GM12878 (cell line): ENCODE measurements around the gene TMC5. TPM values are rescaled to one million over a fixed set of nuclear protein-coding genes. Genes with fewer than 3 reads are reported as not detected.
"Not testable (repeated sequence)": the region's sequence is repeated elsewhere in the genome, so short reads cannot be mapped to it uniquely, and the experiment has no call there.

Source experiments
- ATAC-seq: fragments of 200-7000 bp; cut with Tn5 transposase; 3 replicates; pipeline ENCODE4 v1.9.1; 2020; ENCODE audit warnings: mild to moderate bottlenecking, moderate library complexity
- BruUV-seq: library from RNA; stranded (reverse); fragments of 400-500 nt; replicated peaks from 2 replicates; lab custom pipeline; 2021; lab: Mats Ljungman, UMichigan
- CTCF ChIA-PET: fragments of 300-600 bp; sonication (Branson Sonifier 250); formaldehyde crosslinking; extraction: SDS; loops from one replicate; lab custom pipeline; 2021; ENCODE audit warnings: inconsistent platforms; lab: Yijun Ruan, JAX
- POLR2A ChIA-PET: fragments of 350-600 bp; formaldehyde crosslinking; extraction: SDS; loops from one replicate; lab custom pipeline; 2021; ENCODE audit warnings: inconsistent platforms; lab: Charles Lee
- RAD21 ChIA-PET: fragments of 300-600 bp; sonication (Branson Sonifier 250); formaldehyde crosslinking; loops from one replicate; lab custom pipeline; 2023; ENCODE audit warnings: antibody characterized with exemption; ENCODE audit not compliant: unreplicated experiment; lab: Charles Lee
- SMC1A ChIA-PET: fragments of 300-600 bp; sonication (Branson Sonifier 250); formaldehyde crosslinking; loops from one replicate; lab custom pipeline; 2023; ENCODE audit not compliant: unreplicated experiment, uncharacterized antibody; lab: Charles Lee
- DNase-seq: peaks from one replicate; pipeline ENCODE4 v3.0.0-alpha.2; 2011; ENCODE audit warnings: low read depth, low spot score
- FAIRE-seq: peaks from 3 replicates; lab custom pipeline; 2011; peaks lifted over from hg19 to GRCh38; lab: Jason Lieb, UNC
- H2AFZ ChIP-seq: 2 replicates; pipeline ENCODE4 v1.6.0; 2011; ENCODE audit warnings: low read depth, low read length, control low read depth; ENCODE audit not compliant: control insufficient read depth
- H3K27ac ChIP-seq: 2 replicates; pipeline ENCODE4 v1.5.1; 2011; ENCODE audit warnings: control low read depth; ENCODE audit not compliant: control insufficient read depth, insufficient read depth
- H3K27me3 ChIP-seq, 2 experiments: replicated peaks in 1 of 2; 2 replicates each; pipeline versions ENCODE4 v1.6.0 to v1.6.1; 2011; ENCODE audit warnings: low read length in 1 of 2; ENCODE audit not compliant: control insufficient read depth in 2 of 2, insufficient read depth in 2 of 2
- H3K36me3 ChIP-seq, 2 experiments: 2 replicates each; pipeline ENCODE4 v1.5.1; 2011; ENCODE audit warnings: low read length in 1 of 2; ENCODE audit not compliant: control insufficient read depth in 2 of 2, insufficient read depth in 2 of 2
- H3K4me1 ChIP-seq: 2 replicates; pipeline ENCODE4 v1.6.1; 2011; ENCODE audit warnings: mild to moderate bottlenecking, low read length, moderate library complexity, mixed read lengths; ENCODE audit not compliant: control insufficient read depth, insufficient read depth
- H3K4me2 ChIP-seq: 2 replicates; pipeline ENCODE4 v1.6.0; 2011; ENCODE audit warnings: control low read depth; ENCODE audit not compliant: control insufficient read depth, insufficient read depth
- H3K4me3 ChIP-seq: fragments of 200-600 bp; sonication (generic); 2 replicates; pipeline ENCODE4 v1.5.1; 2016
- H3K79me2 ChIP-seq: 2 replicates; pipeline ENCODE4 v1.6.0; 2011; ENCODE audit warnings: low read length; ENCODE audit not compliant: control insufficient read depth, insufficient read depth
- H3K9ac ChIP-seq: 2 replicates; pipeline ENCODE4 v1.8.0; 2011; ENCODE audit warnings: low read length, control low read depth, mixed read lengths; ENCODE audit not compliant: control insufficient read depth, insufficient read depth
- H3K9me3 ChIP-seq: replicated peaks from 3 replicates; pipeline ENCODE4 v1.5.1; 2011; ENCODE audit warnings: mild to moderate bottlenecking, low read length; ENCODE audit not compliant: control insufficient read depth, insufficient read depth
- H4K20me1 ChIP-seq: 2 replicates; pipeline ENCODE4 v1.6.0; 2011; ENCODE audit not compliant: control insufficient read depth, insufficient read depth
- BCLAF1 ChIP-seq: fragments of 450-650 bp; IDR thresholded peaks from 2 replicates; pipeline ENCODE4 v1.6.1; 2017; ENCODE audit warnings: antibody characterized with exemption, mild to moderate bottlenecking, moderate library complexity
- WGBS: methylation state at CpG from one replicate; pipeline ENCODE4 v1.1.6; 2016; ENCODE audit warnings: low lambda C conversion rate; ENCODE audit not compliant: insufficient replicate concordance, insufficient coverage; ENCODE audit errors: missing lambda C conversion rate; 5-methylcytosine and 5-hydroxymethylcytosine counted together
- in situ Hi-C: fragments of 300-500 bp; cut with MboI; formaldehyde crosslinking; loops from 9 replicates; pipeline ENCODE4 v1.14.3; 2018; ENCODE audit warnings: mixed read lengths
- intact Hi-C: fragments of 100-400 bp; cut with micrococcal nuclease; formaldehyde crosslinking; loops from one replicate; pipeline ENCODE4 v1.14.2; 2022; ENCODE audit not compliant: unreplicated experiment
- polyA plus RNA-seq, 11 experiments: library from polyadenylated mRNA; depleted of rRNA in 4 of 11; unstranded in 6 of 11; stranded (reverse) in 5 of 11; fragments of >200 nt; fragmentation: Nextera tagmentation in 4 of 11; fragmentation: Illumina TruSeq in 1 of 11; extraction: Ambion mirVana in 4 of 11; extraction: Trizol in 1 of 11; gene quantifications; 1 replicate in 1 of 11; 2 replicates in 10 of 11; pipeline versions ENCODE4 v1.2.1 to v1.2.3, GENCODE V29; 2011 to 2016; ENCODE audit warnings: inconsistent platforms in 2 of 11, missing spikeins in 2 of 11, low read depth in 1 of 11
- total RNA-seq, 4 experiments: library from RNA; depleted of rRNA in 3 of 4; stranded (reverse); fragments of >200 nt in 3 of 4; fragmentation: Illumina TruSeq in 1 of 4; extraction: Trizol in 1 of 4; gene quantifications; 2 replicates each; pipeline versions ENCODE4 v1.2.1 to v1.2.3, GENCODE V29; 2013 to 2021

The TMC5 gene
- total and polyA plus RNA-seq, 10 of the 15 experiments (the other 5 are each of a cell fraction or from before 2014, with no cell fraction given) = 0.01 to 0.10 (median 0.07) TPM; not detected in 5

GRCh38 chr16:19417640-19418039 lies at the start of gene TMC5 (continued):
- TF ChIP-seq BCLAF1 = no peak

DNA sequence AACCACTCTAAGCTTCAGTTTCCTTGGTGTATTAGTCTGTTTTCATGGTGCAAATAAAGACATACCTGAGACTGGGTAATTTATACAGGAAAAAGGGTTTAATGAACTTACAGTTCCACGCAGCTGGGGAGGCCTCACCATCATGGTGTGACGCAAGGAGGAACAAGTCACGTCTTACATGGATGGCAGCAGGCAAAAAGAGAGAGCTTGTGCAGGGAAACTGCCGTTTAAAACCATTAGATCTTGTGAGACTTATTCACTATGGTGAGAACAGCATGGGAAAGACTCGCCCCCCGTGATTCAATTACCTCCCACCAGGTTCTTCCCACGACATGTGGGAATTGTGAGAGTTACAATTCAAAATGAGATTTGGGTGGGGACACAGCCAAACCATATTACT lies 45.1 kb upstream of the TMC5 start:
- not testable (repeated sequence) for H3K4me1 ChIP-seq
- CTCF ChIA-PET = interaction anchor here (0.7 to 5.4 kb wide), 9 partner anchors 10 to 286 kb away, joined by 3 to 27 read pairs (median 3); no protein-coding TSS in a partner anchor

More for the DNA sequence above, 45.1 kb upstream of the TMC5 start:
- DNase-seq, intact Hi-C loops, H3K4me3 ChIP-seq, H3K36me3 ChIP-seq, H3K79me2 ChIP-seq, H4K20me1 ChIP-seq, RAD21 ChIA-PET, POLR2A ChIA-PET, H3K4me2 ChIP-seq, FAIRE-seq, ATAC-seq, BruUV-seq, H3K9me3 ChIP-seq, H3K9ac ChIP-seq, H2AFZ ChIP-seq, H3K27ac ChIP-seq, in situ Hi-C loops, H3K27me3 ChIP-seq: not testable (repeated sequence)
- 39% methylated on average over 7 of the region's 7 CpGs for WGBS
- SMC1A ChIA-PET = interaction anchor here (0.8 to 1.8 kb wide), 2 partner anchors 193 to 287 kb away, joined by 3 to 9 read pairs; no protein-coding TSS in a partner anchor
